GM20431 (cell line): Measurements from ENCODE around the gene TNIK.

Experiments used
- in situ Hi-C: fragments of 300-500 bp; cut with MseI, MboI; formaldehyde crosslinking; loops from one replicate; pipeline ENCODE4 v1.15.0; 2020; ENCODE audit warnings: low sequenced_read_pairs; ENCODE audit not compliant: unreplicated experiment

Gene TNIK

DNA sequence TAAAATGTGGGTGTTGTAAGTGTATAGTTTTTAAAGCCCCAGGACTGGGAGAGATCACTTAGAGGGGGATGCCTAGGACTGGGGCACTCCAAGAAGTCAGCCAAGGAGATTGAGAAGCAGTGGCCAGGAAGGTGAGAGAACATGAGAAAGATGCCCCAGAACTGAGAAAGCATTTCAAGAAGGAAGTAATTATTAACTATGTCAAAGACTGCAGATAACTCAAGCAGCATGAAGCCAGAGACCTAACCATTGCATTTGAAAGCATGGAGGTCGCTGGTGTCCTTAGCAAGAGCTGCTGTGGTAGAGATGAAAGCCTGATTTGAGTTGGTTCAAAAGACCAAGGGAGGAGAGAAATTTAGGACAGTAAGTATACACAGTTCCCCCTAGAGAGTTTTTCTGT, 403.1 kb downstream of the TNIK start:
- in situ Hi-C loops: no loop called here

DNA sequence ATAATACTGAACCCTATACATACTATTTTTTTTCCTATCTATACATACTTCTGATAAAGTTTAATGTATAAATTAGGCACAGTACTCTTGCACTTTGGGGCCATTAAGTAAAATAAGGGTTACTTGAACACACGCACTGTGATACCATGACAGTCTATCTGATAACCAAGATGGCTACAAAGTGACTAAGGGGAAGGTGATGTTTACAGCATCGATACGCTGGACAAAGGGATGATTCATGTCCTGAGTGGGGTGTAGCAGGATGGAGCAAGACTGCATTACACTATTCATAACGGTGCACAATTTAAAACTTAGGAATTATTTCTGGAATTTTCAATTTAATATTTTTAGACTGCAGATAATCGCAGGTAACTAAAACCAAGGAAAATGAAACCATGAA, 403.7 kb downstream of the TNIK start:
- in situ Hi-C loops: no loop called here

DNA sequence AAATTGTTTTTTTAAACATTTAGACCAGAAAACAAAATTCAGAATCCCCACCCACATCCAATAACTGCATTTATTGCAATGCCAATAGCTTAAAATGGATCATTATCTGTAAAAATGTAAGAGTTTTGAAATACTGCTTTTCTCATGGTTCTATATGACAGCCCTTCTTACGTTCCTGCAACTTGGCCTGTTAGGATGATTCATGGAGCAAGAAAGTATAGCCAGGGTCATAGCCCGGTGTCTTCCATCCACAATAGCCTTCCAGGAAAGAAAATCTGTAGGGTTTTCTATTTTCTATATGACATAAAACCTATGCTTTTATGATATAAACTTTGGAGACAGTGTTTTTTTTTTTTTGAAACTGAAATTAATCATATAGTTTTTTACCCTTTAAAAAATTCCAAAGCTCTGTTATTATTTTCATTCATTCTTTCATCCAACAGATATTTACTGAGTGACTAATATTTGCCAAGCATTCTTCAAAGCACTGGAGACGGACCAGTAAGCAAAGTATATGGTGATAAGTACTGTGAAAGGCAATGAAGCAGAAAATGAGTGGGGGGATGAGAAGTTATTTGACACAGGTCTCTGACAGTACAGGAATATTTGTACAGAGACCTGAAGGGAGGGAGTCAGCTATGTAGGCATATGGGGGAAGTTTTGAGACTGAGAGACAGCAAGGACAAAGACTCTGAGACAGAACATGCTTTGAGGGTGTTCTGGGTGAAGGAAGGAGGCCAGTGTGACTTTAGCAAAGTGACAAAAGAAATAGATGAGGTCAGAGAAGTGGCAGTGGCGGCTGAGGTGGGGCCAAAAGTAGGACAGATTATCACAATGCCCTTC, 404.6 kb downstream of the TNIK start:
- in situ Hi-C loops: no loop called here

DNA sequence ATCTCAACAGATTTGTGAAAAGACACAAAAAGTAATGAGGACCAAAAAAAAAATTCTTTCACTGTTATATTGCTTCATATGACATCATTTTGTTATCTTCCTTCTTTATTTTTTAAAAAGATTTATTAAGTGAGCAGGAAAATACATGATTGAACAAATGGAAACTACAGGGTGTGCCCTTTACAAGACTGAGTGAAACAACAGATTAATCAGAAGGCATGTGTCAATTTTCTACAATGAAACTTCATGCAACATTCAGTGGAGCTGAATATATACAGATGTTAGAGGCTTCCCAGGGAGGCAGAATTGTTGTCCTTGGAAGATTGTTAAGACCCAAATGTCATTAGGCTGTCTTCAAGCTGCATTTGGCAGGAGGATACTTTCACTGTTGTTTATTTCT, 405.3 kb downstream of the TNIK start:
- in situ Hi-C loops: no loop called here

DNA sequence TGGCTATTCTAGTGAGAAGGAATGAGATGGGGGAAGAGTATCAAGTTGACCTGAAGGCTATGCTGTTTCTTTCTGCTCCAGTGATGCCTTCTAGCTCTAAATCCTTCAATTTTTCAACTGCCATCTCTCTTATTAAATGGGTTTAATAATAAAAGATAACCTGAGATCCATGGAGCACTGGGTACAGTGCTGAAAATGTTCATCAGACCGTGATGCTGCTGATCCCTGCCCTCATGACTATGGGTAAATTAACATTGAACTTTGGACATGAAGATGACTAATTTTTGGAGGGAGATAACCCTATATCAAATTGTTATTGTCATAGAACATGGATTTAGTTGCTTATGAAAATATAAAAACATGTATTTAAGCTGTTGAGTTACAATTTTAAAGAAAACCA, 406.0 kb downstream of the TNIK start:
- in situ Hi-C loops: no loop called here

DNA sequence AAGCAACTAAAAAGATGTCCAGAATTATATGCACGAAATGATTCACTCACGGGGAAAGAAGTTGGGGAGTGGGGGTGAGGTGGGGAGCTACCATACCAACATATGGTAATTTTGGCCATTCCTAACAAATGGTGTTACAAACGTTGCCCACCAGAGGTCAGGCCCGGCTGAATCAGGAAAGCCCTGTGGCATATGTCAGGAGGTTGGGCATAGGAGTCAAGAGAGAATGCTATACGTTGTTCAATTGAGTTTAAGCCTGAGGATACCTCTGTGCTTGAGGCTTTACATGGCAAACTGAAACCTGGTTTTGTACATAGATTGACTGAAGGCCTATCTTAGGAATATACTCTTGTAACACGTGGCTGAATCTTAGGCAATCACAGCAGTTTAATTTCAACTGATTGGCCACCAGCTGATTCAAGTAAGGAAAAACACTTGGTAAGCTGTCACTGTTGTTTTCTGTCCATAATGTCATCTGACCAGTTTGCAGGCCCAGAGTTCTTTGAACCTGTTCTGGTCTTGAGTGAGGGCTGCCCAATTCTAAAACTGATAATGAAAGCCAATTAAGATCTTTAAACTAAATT, 410.3 kb downstream of the TNIK start:
- in situ Hi-C loops: no loop called here

DNA sequence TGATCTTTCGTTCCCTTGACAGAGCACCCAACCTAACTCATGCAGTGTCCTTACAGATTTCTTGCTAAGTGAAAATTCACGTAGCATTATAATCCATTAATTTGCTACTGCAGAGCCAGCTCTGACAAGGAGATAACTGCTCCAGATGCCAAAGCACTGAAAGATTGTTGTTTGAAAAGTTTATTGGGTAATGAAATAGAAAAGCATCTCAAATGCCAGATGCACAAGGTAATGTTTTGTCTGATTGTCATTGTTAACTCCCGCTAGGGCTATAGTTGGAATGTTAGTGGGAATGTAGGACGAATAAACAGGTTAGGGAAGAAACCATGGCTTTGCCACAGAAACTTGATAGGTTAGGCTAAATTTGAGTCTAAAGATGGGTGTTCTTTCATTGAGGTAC, 413.4 kb downstream of the TNIK start:
- in situ Hi-C loops: no loop called here

DNA sequence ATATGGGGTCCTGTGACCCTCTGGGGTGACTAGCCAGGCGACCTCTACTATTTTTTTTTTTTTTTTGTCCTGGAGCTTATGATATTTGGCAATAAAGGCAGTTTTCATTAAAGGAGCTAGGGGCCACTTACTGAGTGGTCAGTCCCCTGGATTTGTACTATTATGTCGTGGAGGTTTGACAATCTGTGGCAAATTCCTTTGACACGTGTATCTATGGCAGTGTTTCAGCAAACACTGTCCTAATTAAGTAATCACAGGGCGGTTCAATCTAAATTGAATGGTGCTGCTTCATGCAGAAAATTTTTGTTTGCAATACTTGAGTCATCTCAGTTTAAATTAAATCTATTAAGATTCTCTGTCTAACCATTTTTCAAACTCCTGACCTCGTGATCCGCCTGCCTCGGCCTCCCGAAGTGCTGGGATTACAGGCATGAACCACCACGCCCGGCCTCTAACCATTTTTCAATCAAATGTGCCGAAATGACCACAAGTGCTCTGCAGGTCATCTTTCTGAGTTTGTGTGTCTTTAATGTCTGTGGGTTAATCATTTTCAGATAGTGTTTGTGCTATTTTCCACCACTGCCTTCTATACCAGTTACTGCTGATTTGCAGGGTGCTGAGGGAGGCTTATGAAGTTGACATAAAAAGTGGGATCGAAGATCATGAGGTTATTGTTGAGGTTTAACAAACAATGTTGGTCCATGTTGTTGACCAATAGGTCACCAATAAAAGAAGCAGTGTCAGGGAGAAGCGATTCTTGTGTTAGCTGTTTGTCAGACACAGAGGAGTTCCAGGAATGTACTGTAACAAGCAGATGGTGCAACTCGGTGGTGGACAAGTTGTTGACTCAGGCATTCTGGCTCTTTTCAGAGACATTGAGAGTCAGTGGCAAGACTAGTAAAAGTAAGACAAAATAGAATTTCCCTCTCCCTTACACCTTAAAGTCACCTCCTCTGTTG, 415.1 kb downstream of the TNIK start:
- in situ Hi-C loops: no loop called here

DNA sequence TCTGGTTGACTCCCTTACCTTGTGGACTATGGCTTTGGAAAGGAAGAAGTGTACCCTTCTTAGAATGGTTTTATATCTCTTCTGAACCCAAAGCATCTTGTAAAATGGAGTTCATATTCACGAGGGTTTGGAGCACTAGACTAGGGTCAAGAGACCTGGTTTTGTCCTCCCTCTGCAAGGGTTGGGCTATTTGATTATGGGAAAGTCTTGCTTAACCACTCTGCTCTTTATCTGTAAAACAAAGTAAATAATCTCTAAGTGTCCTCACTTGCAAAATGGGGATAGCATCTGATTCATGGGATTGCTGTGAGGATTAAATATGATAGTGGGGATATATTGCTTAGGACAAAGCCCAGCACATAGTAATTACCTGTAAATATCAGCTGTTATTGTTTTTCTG, 415.8 kb downstream of the TNIK start:
- in situ Hi-C loops: no loop called here

DNA sequence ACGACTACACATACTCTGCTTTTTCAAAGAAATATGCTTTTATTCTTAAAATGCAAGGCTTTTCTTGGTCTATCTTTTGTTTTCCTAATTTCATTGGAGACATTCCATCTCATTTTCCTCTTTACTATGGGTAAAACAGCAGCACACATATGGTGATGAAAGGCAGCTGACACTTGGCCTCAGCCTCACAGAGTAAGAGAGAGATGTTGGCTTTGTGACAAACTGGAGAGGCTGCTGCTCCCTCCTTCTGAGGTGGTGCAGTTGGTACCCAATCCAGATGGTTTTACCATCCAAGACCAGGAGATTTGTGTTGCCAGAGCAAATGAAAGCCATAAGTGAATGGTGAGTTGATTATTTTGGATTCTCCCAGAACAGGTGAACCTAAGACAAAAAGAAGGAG, 420.5 kb downstream of the TNIK start:
- in situ Hi-C loops: no loop called here

DNA sequence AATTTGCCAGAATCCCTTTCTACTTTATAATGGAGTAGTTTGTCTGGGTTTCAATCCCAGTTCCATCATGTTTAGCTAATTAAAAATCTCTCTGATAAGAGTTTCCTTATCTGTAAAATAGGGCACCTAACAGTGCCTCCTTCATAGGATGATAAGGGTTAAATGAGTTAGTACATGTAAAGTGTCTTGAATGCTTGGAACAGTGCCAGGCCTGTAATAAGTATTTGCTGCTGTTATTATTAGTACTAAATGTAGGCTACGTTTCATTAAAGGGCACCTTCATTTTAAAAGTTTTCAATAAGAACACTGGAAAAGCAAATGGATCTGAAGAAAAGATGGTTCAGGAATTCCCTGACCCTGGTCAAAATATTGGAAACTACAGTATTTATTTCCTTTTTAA, 421.9 kb downstream of the TNIK start:
- in situ Hi-C loops: no loop called here

DNA sequence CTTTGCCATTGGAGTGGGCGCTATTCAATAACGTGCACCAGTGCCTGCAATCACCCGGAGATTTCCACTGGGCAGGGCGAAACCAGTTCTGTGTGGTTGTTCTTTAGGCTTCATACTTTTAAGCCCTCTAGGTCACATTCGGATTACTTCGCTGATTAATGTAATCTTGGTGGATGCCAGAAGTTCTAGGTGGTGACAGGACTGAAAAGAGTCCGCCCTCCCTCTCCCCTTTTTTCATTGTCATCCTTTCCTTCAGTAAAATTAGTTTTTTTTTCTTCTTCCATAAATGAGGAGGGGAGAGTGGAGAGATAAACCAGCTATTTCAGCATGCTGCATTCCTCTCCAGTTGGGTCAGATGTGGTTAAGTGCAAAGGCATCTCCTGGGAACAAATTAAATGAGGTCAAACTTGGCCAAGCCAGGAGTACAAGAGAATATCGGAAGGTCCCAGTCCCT, 431.4 kb downstream of the TNIK start:
- in situ Hi-C loops: no loop called here

DNA sequence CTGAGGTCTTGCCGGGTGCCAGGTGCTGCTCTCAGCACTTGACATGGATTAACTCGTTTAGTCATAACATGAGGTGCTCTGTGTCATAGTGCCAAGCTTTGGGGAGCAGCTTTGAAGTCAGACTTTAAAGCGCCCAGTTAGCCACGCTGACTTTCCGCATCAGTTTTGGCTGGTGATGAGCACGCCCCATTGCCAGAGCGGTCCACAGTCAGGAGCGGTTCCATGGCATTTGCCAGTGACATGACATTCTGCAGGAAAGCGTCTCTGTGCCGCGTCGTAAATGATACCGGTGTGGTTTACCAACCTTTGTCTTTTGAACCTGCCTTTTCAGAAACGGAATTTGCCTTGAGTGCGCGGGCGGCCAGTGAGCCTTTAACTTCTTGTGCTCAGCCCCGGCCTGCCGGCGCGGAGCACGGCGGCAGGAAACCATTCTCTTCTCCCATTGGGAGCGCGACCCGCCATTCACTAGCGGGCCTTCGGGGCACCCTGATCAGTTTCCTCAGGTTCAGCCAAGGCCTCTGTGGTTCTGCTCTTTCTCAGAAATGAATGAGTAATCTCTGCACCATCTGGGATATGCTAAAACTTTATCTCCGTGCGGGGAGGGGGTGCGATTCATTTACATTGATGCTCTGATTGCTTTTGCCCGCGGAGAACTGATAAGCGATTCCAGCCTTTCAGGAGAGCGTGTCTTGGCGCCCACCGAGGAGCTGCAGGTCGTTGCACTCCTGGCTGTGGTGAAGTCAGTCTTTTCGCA, 432.0 kb downstream of the TNIK start:
- in situ Hi-C loops: no loop called here

DNA sequence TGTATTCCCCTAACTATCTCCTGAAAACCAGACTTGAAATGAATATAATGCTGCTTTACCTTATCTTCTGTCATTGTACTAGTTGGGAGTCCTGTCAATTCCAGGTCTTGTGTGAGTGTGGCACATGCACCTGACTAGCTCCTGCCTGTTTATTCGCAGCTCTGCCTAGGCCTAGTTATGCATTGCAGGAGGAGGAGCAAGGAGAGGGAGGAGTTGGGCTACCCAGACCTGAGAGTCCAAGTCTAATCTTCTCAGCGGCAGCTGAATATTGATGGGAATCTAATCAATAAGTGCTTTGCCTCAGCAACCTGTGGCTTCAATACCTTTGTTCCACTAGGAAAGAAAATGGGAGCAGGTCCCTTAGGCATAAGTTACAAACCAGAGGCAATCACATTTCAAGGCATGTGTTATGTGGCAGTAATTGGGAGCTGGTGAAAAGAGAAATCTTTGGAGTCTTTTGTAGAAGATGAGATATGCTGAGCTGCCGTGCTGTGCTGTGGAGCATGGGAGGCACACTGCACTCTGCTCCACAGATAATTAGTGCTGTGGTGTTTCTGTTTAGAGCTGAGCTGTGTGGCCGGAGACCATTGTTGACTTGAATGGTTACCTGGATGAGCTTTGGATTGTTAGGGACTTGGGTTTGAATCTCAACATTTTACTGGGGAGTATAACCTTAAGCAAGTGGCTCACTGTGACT, 433.5 kb downstream of the TNIK start, which contains the start of gene SLC2A2:
SLC2A2 (minus strand) TSS at position 124 of the 697 bp plus-strand sequence; CDS start at position 74, 50 bp downstream.
- in situ Hi-C loops: no loop called here

DNA sequence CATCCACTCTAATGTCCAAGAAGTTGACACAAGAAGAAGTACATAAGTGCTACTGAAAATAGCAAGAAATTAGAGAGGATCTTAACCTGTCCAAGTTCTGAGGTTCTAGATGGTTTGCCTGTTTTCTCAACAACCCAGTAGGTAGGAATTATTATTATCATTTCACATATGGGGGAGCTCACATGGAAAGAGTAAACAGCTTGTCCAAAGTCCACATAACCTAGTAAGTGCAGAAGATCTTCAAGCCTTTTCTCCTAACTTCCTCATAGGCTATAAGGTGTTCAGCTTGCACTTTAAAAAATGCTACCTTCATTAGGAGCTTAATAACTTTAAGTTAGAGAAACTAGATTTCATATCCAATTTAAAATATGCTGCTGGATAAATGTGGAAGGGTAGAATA, 436.6 kb downstream of the TNIK start:
- in situ Hi-C loops: no loop called here

DNA sequence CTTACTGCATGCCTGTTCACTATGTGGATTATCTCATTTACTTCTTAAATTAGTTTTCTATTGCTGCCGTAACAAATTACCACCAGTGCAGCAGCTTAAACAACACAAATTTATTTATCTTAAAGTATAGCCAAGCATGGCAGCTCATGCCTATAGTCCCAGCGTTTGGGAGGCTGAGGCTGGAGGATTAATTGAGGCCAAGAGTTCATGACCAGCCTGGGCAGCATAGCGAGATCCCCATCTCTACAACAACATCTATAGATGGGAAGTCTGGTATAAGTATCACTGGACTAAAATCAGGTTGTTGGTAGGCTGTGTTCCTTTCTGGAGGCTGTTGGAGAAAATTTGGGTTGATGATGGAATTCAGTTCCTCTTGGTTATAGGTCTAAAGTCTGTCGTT, 438.8 kb downstream of the TNIK start:
- in situ Hi-C loops: no loop called here

DNA sequence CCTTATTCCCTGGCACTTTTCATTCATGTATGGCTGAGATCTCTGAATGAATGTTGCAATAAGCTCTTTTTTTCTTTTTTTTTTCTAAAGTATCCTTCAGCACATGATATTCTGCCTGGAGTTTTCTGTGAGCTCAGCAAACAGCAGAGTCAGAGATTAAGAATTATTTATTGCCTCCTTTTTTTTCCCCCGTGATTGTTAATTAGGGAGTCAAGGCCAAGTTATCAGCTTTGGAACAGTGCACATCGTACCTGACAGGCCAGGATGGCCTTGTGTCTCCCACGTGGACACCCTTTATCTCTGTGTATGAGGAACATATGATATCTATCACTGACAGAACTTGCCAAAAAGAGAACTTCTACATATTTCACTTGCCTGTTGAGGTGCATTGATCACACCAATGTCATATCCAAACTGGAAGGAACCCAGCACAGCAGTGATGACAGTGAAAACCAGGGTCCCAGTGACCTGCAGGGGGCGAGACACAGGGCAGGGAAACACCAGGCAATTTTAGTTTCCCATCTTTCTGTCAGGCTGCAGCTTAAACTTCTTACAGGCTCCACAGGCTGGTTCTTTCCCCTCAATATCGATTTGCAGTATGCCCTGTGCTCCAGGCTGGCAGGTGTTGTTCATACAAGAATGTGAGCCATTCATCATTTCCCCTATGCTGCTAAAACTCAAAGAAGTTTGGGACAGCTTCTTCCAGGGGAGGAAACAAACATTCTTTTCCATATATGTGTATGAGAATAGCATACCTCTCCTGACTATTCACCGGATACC, 441.9 kb downstream of the TNIK start:
- in situ Hi-C loops: no loop called here
